RWPE1 (cell line): ENCODE measurements around the gene TIAM1.
A peak's percentile ranks its signal among the peaks of the same experiment; 100 is the strongest.

Source experiments
- CTCF ChIA-PET: fragments of 350-600 bp; sonication (Branson Sonifier 250); formaldehyde crosslinking; extraction: SDS; loops from one replicate; lab custom pipeline; 2021; lab: Yijun Ruan, JAX
- POLR2A ChIA-PET: fragments of 400-600 bp; formaldehyde crosslinking; extraction: SDS; loops from one replicate; lab custom pipeline; 2020; ENCODE audit warnings: antibody characterized with exemption; ENCODE audit not compliant: low non-redundant PET; lab: Yijun Ruan, JAX
- DNase-seq: peaks from one replicate; pipeline ENCODE4 v3.0.0; 2012; ENCODE audit warnings: low spot score
- H3K27ac ChIP-seq: fragments of 450-650 bp; 2 replicates; pipeline ENCODE4 v1.5.1; 2017
- TF ChIP-seq, protein P1 (sequence below): fragments of 450-650 bp; conservative IDR thresholded peaks from 2 replicates; pipeline ENCODE4 v1.5.1; 2017; ENCODE audit warnings: low read depth, mild to moderate bottlenecking

TIAM1 gene, protein sequence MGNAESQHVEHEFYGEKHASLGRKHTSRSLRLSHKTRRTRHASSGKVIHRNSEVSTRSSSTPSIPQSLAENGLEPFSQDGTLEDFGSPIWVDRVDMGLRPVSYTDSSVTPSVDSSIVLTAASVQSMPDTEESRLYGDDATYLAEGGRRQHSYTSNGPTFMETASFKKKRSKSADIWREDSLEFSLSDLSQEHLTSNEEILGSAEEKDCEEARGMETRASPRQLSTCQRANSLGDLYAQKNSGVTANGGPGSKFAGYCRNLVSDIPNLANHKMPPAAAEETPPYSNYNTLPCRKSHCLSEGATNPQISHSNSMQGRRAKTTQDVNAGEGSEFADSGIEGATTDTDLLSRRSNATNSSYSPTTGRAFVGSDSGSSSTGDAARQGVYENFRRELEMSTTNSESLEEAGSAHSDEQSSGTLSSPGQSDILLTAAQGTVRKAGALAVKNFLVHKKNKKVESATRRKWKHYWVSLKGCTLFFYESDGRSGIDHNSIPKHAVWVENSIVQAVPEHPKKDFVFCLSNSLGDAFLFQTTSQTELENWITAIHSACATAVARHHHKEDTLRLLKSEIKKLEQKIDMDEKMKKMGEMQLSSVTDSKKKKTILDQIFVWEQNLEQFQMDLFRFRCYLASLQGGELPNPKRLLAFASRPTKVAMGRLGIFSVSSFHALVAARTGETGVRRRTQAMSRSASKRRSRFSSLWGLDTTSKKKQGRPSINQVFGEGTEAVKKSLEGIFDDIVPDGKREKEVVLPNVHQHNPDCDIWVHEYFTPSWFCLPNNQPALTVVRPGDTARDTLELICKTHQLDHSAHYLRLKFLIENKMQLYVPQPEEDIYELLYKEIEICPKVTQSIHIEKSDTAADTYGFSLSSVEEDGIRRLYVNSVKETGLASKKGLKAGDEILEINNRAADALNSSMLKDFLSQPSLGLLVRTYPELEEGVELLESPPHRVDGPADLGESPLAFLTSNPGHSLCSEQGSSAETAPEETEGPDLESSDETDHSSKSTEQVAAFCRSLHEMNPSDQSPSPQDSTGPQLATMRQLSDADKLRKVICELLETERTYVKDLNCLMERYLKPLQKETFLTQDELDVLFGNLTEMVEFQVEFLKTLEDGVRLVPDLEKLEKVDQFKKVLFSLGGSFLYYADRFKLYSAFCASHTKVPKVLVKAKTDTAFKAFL (N-terminal part only)

DNA sequence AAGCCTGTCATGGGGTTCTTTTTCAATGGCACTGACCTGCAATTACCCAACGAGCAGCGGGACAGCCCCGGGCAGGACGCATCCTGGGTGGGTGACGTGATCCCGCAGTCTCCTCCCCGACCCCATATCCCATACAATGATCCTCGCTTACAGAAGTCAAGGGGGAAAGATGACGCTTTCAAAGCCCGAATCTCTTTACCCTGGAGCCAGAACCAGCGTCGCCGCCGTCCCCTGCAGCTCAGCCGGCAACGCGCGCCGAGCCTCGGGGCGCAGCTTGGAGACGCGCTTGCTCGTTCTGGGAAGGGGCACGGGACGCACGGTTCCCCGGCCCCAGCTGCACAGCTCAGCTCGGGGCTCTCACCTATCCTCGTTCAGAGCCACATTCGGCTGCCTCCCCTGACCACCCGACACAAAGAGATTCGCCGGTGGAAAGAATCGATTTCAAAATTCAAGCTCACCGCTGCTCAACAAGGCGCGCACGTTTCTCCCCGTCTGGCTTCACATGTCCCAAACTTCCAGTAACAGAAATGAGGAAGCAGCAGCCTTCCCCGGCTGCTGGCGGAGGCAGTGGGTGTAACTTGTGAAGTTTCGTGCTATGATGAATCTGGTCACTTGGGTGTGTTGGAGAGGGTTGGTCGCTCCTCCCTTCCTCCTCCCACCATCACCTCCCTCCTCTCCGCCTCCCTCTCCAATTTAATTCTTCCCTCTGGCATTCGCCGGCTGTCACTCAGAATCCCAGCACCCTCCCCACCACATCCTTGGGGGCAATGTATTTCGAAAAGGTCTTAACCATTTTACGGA lies at the start of gene TIAM1:
Gene TIAM1, minus strand, starts transcription at position 582 of the 801 bp plus-strand sequence. CDS start 77,289 bp downstream, outside the sequence.
- peak within 1 kb of the TSS; percentile 64 for H3K27ac ChIP-seq
- CTCF ChIA-PET = interaction anchor here (0.8 to 1.4 kb wide), 4 partner anchors 78 to 237 kb away, joined by 3 to 5 read pairs (median 4); no protein-coding TSS in a partner anchor

DNA sequence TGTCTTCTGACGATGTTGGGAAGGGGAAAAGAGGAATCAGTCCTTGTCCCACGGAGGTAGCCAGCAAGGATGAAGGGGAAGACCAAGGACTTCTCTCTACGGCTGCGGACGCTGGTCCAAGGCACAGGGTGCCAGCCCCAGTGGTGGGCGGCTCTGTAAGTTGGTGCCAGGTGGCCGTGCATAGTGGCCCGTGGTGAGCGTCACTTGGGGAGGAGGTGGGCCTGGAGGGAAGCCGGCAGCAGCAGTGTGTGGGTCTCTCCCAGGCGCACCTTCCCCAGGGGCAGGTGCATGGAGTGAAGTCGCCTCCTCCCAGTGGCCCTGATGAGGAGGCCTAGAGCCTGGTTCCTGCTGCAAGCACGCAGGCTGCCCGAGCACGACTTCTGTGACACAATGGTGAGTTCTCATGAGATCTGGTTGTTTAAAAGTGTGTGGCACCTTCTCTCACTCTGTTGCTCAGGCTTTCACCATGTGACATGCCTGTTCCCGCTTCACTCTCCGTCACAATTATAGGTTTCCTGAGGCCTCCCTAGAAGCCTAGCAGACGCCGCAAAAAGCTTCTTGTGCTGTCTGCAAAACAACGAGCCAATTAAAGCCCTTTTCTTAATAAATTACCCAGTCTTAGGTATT lies 43.6 kb upstream of the TIAM1 start:
- H3K27ac ChIP-seq = no peak overlapping the region
- TF ChIP-seq, protein P1, sequence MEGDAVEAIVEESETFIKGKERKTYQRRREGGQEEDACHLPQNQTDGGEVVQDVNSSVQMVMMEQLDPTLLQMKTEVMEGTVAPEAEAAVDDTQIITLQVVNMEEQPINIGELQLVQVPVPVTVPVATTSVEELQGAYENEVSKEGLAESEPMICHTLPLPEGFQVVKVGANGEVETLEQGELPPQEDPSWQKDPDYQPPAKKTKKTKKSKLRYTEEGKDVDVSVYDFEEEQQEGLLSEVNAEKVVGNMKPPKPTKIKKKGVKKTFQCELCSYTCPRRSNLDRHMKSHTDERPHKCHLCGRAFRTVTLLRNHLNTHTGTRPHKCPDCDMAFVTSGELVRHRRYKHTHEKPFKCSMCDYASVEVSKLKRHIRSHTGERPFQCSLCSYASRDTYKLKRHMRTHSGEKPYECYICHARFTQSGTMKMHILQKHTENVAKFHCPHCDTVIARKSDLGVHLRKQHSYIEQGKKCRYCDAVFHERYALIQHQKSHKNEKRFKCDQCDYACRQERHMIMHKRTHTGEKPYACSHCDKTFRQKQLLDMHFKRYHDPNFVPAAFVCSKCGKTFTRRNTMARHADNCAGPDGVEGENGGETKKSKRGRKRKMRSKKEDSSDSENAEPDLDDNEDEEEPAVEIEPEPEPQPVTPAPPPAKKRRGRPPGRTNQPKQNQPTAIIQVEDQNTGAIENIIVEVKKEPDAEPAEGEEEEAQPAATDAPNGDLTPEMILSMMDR = no peak
- DNase-seq = no peak
- ChIA-PET POLR2A (no interaction called here), CTCF (no interaction called here)

More for the DNA sequence above, at the start of gene TIAM1:
- peak; percentile 79 for DNase-seq
- POLR2A ChIA-PET = no interaction called here
- TF ChIP-seq, protein P1 = no peak

DNA sequence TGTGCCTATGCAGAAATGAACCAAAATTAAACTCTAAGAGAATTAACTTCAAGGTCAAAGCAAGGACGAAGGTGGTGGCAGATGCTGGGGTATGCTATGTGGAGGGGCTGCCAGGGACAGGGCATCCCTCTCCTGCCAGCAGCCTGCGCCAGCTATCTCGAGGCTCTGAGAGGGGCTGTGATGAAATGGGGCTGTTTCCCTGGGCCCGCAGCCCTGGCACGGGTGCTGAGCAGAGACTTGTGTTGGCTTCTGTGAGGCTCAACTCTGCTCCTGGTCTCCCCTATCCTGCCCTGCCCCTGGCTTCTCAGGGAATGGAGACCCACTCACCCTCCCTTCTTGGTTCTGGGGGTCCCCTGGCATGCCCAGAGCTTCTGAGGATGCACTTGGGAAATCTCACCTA lies 41.9 kb upstream of the TIAM1 start:
- ChIA-PET POLR2A (no interaction called here), CTCF (interaction anchor here (0.7 kb wide), 1 partner anchor 47 kb away, joined by 3 read pairs; no protein-coding TSS in a partner anchor)
- H3K27ac ChIP-seq = no peak overlapping the region
- DNase-seq = no peak
- TF ChIP-seq, protein P1 = no peak

DNA sequence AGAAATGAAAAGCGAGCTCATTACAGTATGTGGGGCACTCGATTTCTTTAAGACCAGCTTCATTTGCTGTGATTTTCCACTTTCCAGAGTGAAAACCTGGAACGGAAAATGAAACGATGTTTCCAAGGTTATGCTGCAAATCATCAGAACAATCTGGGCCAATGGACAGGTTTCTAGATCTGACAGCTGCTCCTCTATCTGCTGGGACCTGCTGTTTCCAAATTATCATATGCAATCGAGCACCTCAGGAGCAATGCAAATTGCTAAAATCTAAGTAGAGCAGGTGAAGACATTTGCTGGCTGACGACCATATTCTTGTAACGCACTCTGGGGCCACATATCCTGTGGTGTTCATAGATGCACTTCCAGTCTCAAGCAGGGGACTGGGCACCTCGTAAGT lies 39.7 kb upstream of the TIAM1 start:
- DNase-seq = no peak
- H3K27ac ChIP-seq = no peak overlapping the region
- ChIA-PET POLR2A (no interaction called here), CTCF (interaction anchor here (0.7 kb wide), 2 partner anchors 112 to 197 kb away, joined by 3 to 4 read pairs; no protein-coding TSS in a partner anchor)
- TF ChIP-seq, protein P1 = no peak

DNA sequence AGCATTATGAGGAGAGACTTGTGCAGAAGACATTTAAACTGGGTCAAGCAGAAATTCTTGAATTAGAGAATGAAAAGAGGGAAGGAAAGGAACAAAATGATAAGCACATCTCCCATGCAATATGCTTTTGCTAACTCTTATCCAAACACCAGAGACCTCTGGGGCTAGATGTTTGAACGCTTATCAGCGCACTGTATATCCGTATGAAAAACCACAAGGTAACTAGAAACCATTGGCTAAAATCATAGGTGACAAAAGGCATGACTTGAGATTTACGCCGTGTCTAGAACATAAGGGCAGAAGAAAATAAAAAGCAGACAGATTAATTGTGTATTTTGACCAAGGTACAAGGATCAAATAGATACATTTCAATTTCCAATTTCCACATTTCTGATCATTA lies 38.0 kb upstream of the TIAM1 start:
- TF ChIP-seq, protein P1 = no peak
- no peak overlapping the region for H3K27ac ChIP-seq
- no peak for DNase-seq
- ChIA-PET CTCF (no interaction called here), POLR2A (no interaction called here)
